Measurements from ENCODE around the gene TRIM33.

DNA sequence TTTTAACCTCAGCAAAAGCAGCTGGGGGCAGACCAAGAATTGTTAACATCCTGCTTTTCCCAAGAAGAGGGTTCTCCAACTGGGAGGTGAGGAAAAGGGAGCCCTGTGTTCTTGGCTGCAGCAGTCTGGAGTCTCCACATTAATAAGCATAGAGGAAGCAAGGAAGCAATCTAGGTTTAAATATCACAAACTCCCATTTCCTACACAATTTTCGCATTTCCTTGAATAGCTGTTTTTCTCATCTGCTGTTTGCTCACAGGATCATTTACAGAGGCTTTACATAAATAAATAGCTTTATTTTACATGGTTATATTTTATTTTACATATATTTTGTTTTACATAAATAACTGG is 124.0 kb downstream of the TRIM33 start:
- TF ChIP-seq, protein P1, sequence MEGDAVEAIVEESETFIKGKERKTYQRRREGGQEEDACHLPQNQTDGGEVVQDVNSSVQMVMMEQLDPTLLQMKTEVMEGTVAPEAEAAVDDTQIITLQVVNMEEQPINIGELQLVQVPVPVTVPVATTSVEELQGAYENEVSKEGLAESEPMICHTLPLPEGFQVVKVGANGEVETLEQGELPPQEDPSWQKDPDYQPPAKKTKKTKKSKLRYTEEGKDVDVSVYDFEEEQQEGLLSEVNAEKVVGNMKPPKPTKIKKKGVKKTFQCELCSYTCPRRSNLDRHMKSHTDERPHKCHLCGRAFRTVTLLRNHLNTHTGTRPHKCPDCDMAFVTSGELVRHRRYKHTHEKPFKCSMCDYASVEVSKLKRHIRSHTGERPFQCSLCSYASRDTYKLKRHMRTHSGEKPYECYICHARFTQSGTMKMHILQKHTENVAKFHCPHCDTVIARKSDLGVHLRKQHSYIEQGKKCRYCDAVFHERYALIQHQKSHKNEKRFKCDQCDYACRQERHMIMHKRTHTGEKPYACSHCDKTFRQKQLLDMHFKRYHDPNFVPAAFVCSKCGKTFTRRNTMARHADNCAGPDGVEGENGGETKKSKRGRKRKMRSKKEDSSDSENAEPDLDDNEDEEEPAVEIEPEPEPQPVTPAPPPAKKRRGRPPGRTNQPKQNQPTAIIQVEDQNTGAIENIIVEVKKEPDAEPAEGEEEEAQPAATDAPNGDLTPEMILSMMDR (IDR thresholded peaks at IDR 0.05), result no peak
- no peak for TF ChIP-seq POLR2A (IDR thresholded peaks at IDR 0.05)

Data from prostate gland (tissue), 2 donors.